Smooth muscle cell (in vitro differentiated cells): Measurements from ENCODE around the gene LIG1. TPM values are rescaled to one million over a fixed set of nuclear protein-coding genes. Genes with fewer than 3 reads are reported as not detected.
A peak's percentile ranks its signal among the peaks of the same experiment; 100 is the strongest.

Source experiments
- DNase-seq: peaks from one replicate; lab custom pipeline; 2025; ENCODE audit not compliant: unreplicated experiment; lab: John Stamatoyannopoulos, UW
- H2AFZ ChIP-seq: fragments of 200-600 bp; sonication (generic); 2 replicates; pipeline ENCODE4 v1.6.0; 2016; ENCODE audit warnings: antibody characterized with exemption, low read depth, mild to moderate bottlenecking
- H3F3A ChIP-seq: fragments of 200-600 bp; sonication (generic); 2 replicates; pipeline ENCODE4 v1.6.0; 2017; ENCODE audit warnings: antibody characterized with exemption, low read depth
- H3K27ac ChIP-seq: fragments of 200-600 bp; sonication (generic); 2 replicates; pipeline ENCODE4 v1.5.1; 2016; ENCODE audit warnings: low read depth, mild to moderate bottlenecking
- H3K27me3 ChIP-seq: fragments of 200-600 bp; sonication (generic); 2 replicates; pipeline ENCODE4 v1.6.1; 2016; ENCODE audit warnings: low read depth, mild to moderate bottlenecking
- H3K36me3 ChIP-seq: fragments of 200-600 bp; sonication (generic); 2 replicates; pipeline ENCODE4 v1.5.1; 2016; ENCODE audit warnings: low read depth
- H3K4me1 ChIP-seq: fragments of 200-600 bp; sonication (generic); 2 replicates; pipeline ENCODE4 v1.5.1; 2016; ENCODE audit warnings: low read depth
- H3K4me2 ChIP-seq: fragments of 200-600 bp; sonication (generic); 2 replicates; pipeline ENCODE4 v1.6.0; 2016; ENCODE audit warnings: mild to moderate bottlenecking
- H3K4me3 ChIP-seq: fragments of 200-600 bp; sonication (generic); 2 replicates; pipeline ENCODE4 v1.5.1; 2016; ENCODE audit warnings: mild to moderate bottlenecking
- H3K79me2 ChIP-seq: fragments of 200-600 bp; sonication (generic); 2 replicates; pipeline ENCODE4 v1.6.0; 2016; ENCODE audit warnings: low read depth, mild to moderate bottlenecking
- H3K9ac ChIP-seq: fragments of 200-600 bp; sonication (generic); 2 replicates; pipeline ENCODE4 v1.6.0; 2016; ENCODE audit warnings: low read depth
- H3K9me3 ChIP-seq: fragments of 200-600 bp; sonication (generic); replicated peaks from 2 replicates; pipeline ENCODE4 v1.5.1; 2016; ENCODE audit warnings: low read depth
- H4K20me1 ChIP-seq: fragments of 200-600 bp; sonication (generic); 2 replicates; pipeline ENCODE4 v1.6.0; 2016; ENCODE audit warnings: low read depth
- CTCF ChIP-seq: fragments of 200-600 bp; sonication (generic); IDR thresholded peaks from 2 replicates; pipeline ENCODE4 v1.5.1; 2017; ENCODE audit warnings: borderline replicate concordance, mild to moderate bottlenecking, antibody characterized with exemption; ENCODE audit not compliant: insufficient read depth, poor library complexity, severe bottlenecking
- WGBS: methylation state at CpG from one replicate; pipeline ENCODE4 v1.1.7; 2016; ENCODE audit warnings: low lambda C conversion rate; 5-methylcytosine and 5-hydroxymethylcytosine counted together
- polyA plus RNA-seq: library from polyadenylated mRNA; unstranded; fragments of >200 nt; fragmentation: Nextera tagmentation; extraction: Ambion mirVana; gene quantifications from 2 replicates; pipeline ENCODE4 v1.2.1, GENCODE V29; 2016
- total RNA-seq: library from RNA; depleted of rRNA; stranded (reverse); fragments of >200 nt; gene quantifications from 2 replicates; pipeline ENCODE4 v1.2.3, GENCODE V29; 2014

The LIG1 gene
- total and polyA plus RNA-seq, 2 experiments from 2014 or later, result 16.5 to 26.1 TPM

- no peaks in the 10 kb centered on the region for H3K27me3 ChIP-seq
- H2AFZ ChIP-seq, result peak overlapping the region; percentile 88
- no peaks in the 10 kb centered on the region for H3K36me3 ChIP-seq
- H3K27ac ChIP-seq, result peak overlapping the region; percentile 49
- peak overlapping the region; percentile 61 for H3K9ac ChIP-seq
- peak overlapping the region; percentile 87 for H3K4me2 ChIP-seq
- H3K4me1 ChIP-seq, result no peaks in the 10 kb centered on the region
- TF ChIP-seq CTCF, result no peak
- DNase-seq, result peak; percentile 78
- WGBS, result under 1% methylated on average over 34 of the region's 34 CpGs
- H3F3A ChIP-seq, result no peaks in the 10 kb centered on the region
- peak overlapping the region; percentile 69 for H3K4me3 ChIP-seq
- H3K9me3 ChIP-seq, result no peaks in the 10 kb centered on the region
- H4K20me1 ChIP-seq, result no peaks in the 10 kb centered on the region
- peaks cover 6% of the 10 kb centered on the region for H3K79me2 ChIP-seq
These were observed 33.9 kb upstream of the LIG1 start for GRCh38 chr19:48203794-48204628.

- TF ChIP-seq CTCF, result no peak
- no peaks in the 10 kb centered on the region for H3K36me3 ChIP-seq
- H3K9me3 ChIP-seq, result no peaks in the 10 kb centered on the region
- peak overlapping the region; percentile 49 for H3K27ac ChIP-seq
- 30% methylated on average over 5 of the region's 5 CpGs for WGBS
- no peaks in the 10 kb centered on the region for H3K4me1 ChIP-seq
- H3K4me3 ChIP-seq, result peak overlapping the region; percentile 69
- H3K79me2 ChIP-seq, result peaks cover 6% of the 10 kb centered on the region
- H3K27me3 ChIP-seq, result no peaks in the 10 kb centered on the region
- H3F3A ChIP-seq, result no peaks in the 10 kb centered on the region
- no peaks in the 10 kb centered on the region for H4K20me1 ChIP-seq
- H3K9ac ChIP-seq, result peak overlapping the region; percentile 61
- peak overlapping the region; percentile 87 for H3K4me2 ChIP-seq
- peak overlapping the region; percentile 88 for H2AFZ ChIP-seq
- no peak for DNase-seq
These were observed 33.2 kb upstream of the LIG1 start for GRCh38 chr19:48203222-48203793.

- no peaks in the 10 kb centered on the region for H3F3A ChIP-seq
- no peak overlapping the region for H3K4me2 ChIP-seq
- no peak overlapping the region for H3K9ac ChIP-seq
- no peaks in the 10 kb centered on the region for H3K27me3 ChIP-seq
- 85% methylated on average over 11 of the region's 13 CpGs for WGBS
- H3K9me3 ChIP-seq, result no peaks in the 10 kb centered on the region
- H3K79me2 ChIP-seq, result no peaks in the 10 kb centered on the region
- H3K4me1 ChIP-seq, result no peaks in the 10 kb centered on the region
- H3K27ac ChIP-seq, result no peak overlapping the region
- no peaks in the 10 kb centered on the region for H4K20me1 ChIP-seq
- no peak overlapping the region for H2AFZ ChIP-seq
- DNase-seq, result no peak
- H3K36me3 ChIP-seq, result no peaks in the 10 kb centered on the region
- no peak for TF ChIP-seq CTCF
- no peak overlapping the region for H3K4me3 ChIP-seq
These were observed 27.0 kb upstream of the LIG1 start for GRCh38 chr19:48196933-48197665.
